Measurements from ENCODE around the gene FOXP1. TPM values are rescaled to one million over a fixed set of nuclear protein-coding genes. Genes with fewer than 3 reads are reported as not detected.

FOXP1 gene
- total and polyA plus RNA-seq, 4 donors, result 4.9 to 35.4 (median 32.0) TPM

GRCh38 chr3:71139496-71139895 is 444.0 kb downstream of the FOXP1 start:
- Histone ChIP-seq H3K4me3 (ENCODE audit: low read depth in 1 of 3, low read length in 3 of 3) (no peak overlapping the region), H3K9me3 (ENCODE audit: control insufficient read depth in 4 of 4, low read length in 3 of 4) (no peaks in the 10 kb centered on the region), H3K4me1 (ENCODE audit: control insufficient read depth in 4 of 4, insufficient read depth in 4 of 4, low read length in 3 of 4) (peaks cover 5 to 39% (median 13%) of the 10 kb centered on the region in 4 donors), H3K27me3 (ENCODE audit: control insufficient read depth in 4 of 4, insufficient read depth in 4 of 4, low read length in 3 of 4) (no peaks in the 10 kb centered on the region), H3K27ac (ENCODE audit: low read depth in 1 of 2, low read length in 2 of 2) (peak overlapping the region in 1 of 2 donors; percentile 13), H3K36me3 (ENCODE audit: control insufficient read depth in 4 of 4, insufficient read depth in 3 of 4, low read depth in 1 of 4, low read length in 3 of 4) (no peaks in the 10 kb centered on the region), H3K9ac (ENCODE audit: low read depth in 1 of 2, low read length in 2 of 2) (no peak overlapping the region)
- 80% methylated on average over 5 of the region's 5 CpGs for WGBS
- no peak for TF ChIP-seq MAX (IDR thresholded peaks at IDR 0.05)
- no peak for TF ChIP-seq NR2F2 (IDR thresholded peaks at IDR 0.05)
- no peak for TF ChIP-seq FOXA1 (IDR thresholded peaks at IDR 0.05)
- TF ChIP-seq CTCF (IDR thresholded peaks at IDR 0.05; ENCODE audit: low read depth, low read length, missing input control), result no peak
- no peak for TF ChIP-seq TAF1 (conservative IDR thresholded peaks at IDR 0.05)
- no peak for TF ChIP-seq RXRA (IDR thresholded peaks at IDR 0.05)
- TF ChIP-seq SP1 (IDR thresholded peaks at IDR 0.05), result no peak
- no peak for TF ChIP-seq HNF4A (conservative IDR thresholded peaks at IDR 0.05)
- TF ChIP-seq YY1 (IDR thresholded peaks at IDR 0.05), result no peak
- no peak for DNase-seq (ENCODE audit: low spot score)

- Histone ChIP-seq H3K9me3 (ENCODE audit: control insufficient read depth in 4 of 4, low read length in 3 of 4) (no peaks in the 10 kb centered on the region), H3K27ac (ENCODE audit: low read depth in 1 of 2, low read length in 2 of 2) (no peak overlapping the region), H3K4me3 (ENCODE audit: low read depth in 1 of 3, low read length in 3 of 3) (no peak overlapping the region), H3K9ac (ENCODE audit: low read depth in 1 of 2, low read length in 2 of 2) (no peak overlapping the region), H3K27me3 (ENCODE audit: control insufficient read depth in 4 of 4, insufficient read depth in 4 of 4, low read length in 3 of 4) (no peaks in the 10 kb centered on the region), H3K36me3 (ENCODE audit: control insufficient read depth in 4 of 4, insufficient read depth in 3 of 4, low read depth in 1 of 4, low read length in 3 of 4) (no peaks in the 10 kb centered on the region), H3K4me1 (ENCODE audit: control insufficient read depth in 4 of 4, insufficient read depth in 4 of 4, low read length in 3 of 4) (peaks cover 10 to 49% (median 18%) of the 10 kb centered on the region in 4 donors)
- DNase-seq (ENCODE audit: low spot score), result no peak
- TF ChIP-seq FOXA1 (IDR thresholded peaks at IDR 0.05) (no peak), YY1 (IDR thresholded peaks at IDR 0.05) (no peak), REST (IDR thresholded peaks at IDR 0.05) (no peak), JUND (IDR thresholded peaks at IDR 0.05) (no peak), SP1 (IDR thresholded peaks at IDR 0.05) (no peak), ATF3 (IDR thresholded peaks at IDR 0.05) (no peak), NR2F2 (IDR thresholded peaks at IDR 0.05) (no peak)
- WGBS, result 98% methylated on average over 5 of the region's 5 CpGs
Measured at GRCh38 chr3:71138410-71138809, 445.1 kb downstream of the FOXP1 start.

- no peak for DNase-seq (ENCODE audit: low spot score)
- no peak overlapping the region for H3K9ac ChIP-seq (ENCODE audit: low read depth in 1 of 2, low read length in 2 of 2)
- H3K4me3 ChIP-seq (ENCODE audit: low read depth in 1 of 3, low read length in 3 of 3), result no peak overlapping the region
- peaks cover 5 to 55% (median 36%) of the 10 kb centered on the region in 4 donors for H3K4me1 ChIP-seq (ENCODE audit: control insufficient read depth in 4 of 4, insufficient read depth in 4 of 4, low read length in 3 of 4)
- 75% methylated on average over 2 of the region's 2 CpGs for WGBS
- no peaks in the 10 kb centered on the region for H3K27me3 ChIP-seq (ENCODE audit: control insufficient read depth in 4 of 4, insufficient read depth in 4 of 4, low read length in 3 of 4)
- no peaks in the 10 kb centered on the region for H3K9me3 ChIP-seq (ENCODE audit: control insufficient read depth in 4 of 4, low read length in 3 of 4)
- no peak overlapping the region for H3K27ac ChIP-seq (ENCODE audit: low read depth in 1 of 2, low read length in 2 of 2)
- TF ChIP-seq NR2F2 (IDR thresholded peaks at IDR 0.05) (no peak), FOXA2 (IDR thresholded peaks at IDR 0.05) (no peak), RAD21 (IDR thresholded peaks at IDR 0.05) (no peak), REST (IDR thresholded peaks at IDR 0.05) (no peak), HNF4A (conservative IDR thresholded peaks at IDR 0.05) (no peak), TAF1 (conservative IDR thresholded peaks at IDR 0.05) (no peak), HNF4G (IDR thresholded peaks at IDR 0.05) (no peak), RXRA (IDR thresholded peaks at IDR 0.05) (no peak), SP1 (IDR thresholded peaks at IDR 0.05) (no peak), CTCF (IDR thresholded peaks at IDR 0.05; ENCODE audit: low read depth, low read length, missing input control) (no peak)
- no peaks in the 10 kb centered on the region for H3K36me3 ChIP-seq (ENCODE audit: control insufficient read depth in 4 of 4, insufficient read depth in 3 of 4, low read depth in 1 of 4, low read length in 3 of 4)
Measured at GRCh38 chr3:71136276-71136675, 447.3 kb downstream of the FOXP1 start.
